ENCODE data around the gene FAM53B. TPM values are rescaled to one million over a fixed set of nuclear protein-coding genes. Genes with fewer than 3 reads are reported as not detected.

The FAM53B gene
- total RNA-seq, 1 experiment from 2014 or later = 13.7 TPM

DNA sequence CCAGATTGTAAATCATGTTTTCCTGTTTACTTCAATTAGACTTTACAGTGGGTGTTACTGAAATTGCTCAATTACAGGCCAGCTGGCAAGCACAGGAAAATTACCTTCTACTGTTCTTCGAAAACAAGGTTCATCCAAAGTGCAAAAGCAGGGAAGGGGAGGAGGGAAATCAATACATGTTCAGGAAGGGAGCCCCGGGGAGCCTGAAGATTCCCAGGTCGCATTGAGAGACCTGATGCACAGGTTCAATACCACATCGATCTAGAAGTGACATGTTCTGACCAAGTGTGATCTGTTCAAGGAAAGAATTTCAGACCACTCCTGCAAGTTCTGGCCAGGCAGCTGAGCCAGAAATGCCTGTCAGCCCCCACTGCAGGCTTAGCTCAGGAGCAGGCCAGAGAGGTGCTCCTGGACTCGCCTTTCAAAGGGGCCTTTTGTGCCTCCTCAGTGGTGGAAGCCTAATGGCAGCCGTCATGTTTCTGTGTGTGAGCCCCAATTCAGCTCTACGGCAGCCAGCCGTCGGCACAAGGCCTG lies 35.9 kb downstream of the FAM53B start:
- H3K27ac Mint-ChIP-seq (ENCODE audit: unreplicated experiment) = no peak overlapping the region
- CTCF ChIA-PET = no interaction called here
- Histone ChIP-seq H3K27me3 (replicated peaks; ENCODE audit: control insufficient read depth, insufficient read depth, low read length) (no peaks in the 10 kb centered on the region), H3K9me3 (no peaks in the 10 kb centered on the region), H3K4me3 (ENCODE audit: low read depth, low read length) (no peak overlapping the region), H3K36me3 (ENCODE audit: control insufficient read depth, insufficient read depth, low read length) (peaks cover 2% of the 10 kb centered on the region; the same call in 1 of the 2 replicates), H3K4me1 (no peaks in the 10 kb centered on the region)
- no TSS peak for BruUV-seq (replicated peaks)
- POLR2A ChIA-PET = no interaction called here
- H3K27me3 Mint-ChIP-seq (ENCODE audit: insufficient read depth, unreplicated experiment) = no peaks in the 10 kb centered on the region
- TF ChIP-seq, protein P1, sequence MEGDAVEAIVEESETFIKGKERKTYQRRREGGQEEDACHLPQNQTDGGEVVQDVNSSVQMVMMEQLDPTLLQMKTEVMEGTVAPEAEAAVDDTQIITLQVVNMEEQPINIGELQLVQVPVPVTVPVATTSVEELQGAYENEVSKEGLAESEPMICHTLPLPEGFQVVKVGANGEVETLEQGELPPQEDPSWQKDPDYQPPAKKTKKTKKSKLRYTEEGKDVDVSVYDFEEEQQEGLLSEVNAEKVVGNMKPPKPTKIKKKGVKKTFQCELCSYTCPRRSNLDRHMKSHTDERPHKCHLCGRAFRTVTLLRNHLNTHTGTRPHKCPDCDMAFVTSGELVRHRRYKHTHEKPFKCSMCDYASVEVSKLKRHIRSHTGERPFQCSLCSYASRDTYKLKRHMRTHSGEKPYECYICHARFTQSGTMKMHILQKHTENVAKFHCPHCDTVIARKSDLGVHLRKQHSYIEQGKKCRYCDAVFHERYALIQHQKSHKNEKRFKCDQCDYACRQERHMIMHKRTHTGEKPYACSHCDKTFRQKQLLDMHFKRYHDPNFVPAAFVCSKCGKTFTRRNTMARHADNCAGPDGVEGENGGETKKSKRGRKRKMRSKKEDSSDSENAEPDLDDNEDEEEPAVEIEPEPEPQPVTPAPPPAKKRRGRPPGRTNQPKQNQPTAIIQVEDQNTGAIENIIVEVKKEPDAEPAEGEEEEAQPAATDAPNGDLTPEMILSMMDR (IDR thresholded peaks at IDR 0.05; ENCODE audit: insufficient read depth in 1 of 2, low read depth in 1 of 2, low read length in 1 of 2, severe bottlenecking in 1 of 2, unreplicated experiment in 1 of 2) = no peak
- DNase-seq = no peak
- H3K9me3 Mint-ChIP-seq (ENCODE audit: unreplicated experiment) = no peaks in the 10 kb centered on the region
- intact Hi-C loops (cut with micrococcal nuclease; ENCODE audit: unreplicated experiment) = no loop called here
- H3K4me3 Mint-ChIP-seq (ENCODE audit: unreplicated experiment) = no peak overlapping the region
- peaks cover 3% of the 10 kb centered on the region for H3K4me1 Mint-ChIP-seq (ENCODE audit: low read depth, unreplicated experiment)
- no peaks in the 10 kb centered on the region for H3K36me3 Mint-ChIP-seq (ENCODE audit: insufficient read depth, unreplicated experiment)

DNA sequence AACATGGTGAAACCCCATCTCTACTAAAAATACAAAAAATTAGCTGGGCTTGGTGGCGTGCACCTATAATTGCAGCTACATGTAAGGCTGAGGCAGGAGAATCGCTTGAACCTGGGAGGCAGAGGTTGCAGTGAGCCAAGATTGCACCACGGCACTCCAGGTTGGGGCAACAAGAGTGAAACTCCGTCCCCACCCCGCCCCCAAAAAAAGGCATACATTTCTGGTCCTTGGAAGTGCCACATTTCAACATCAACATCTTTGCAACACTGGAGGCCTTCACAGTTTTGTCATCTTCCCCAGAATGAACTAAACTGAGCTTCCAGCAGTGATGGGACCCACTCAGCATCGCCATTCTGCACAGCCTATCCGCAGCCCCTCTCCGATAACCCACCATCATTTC lies 36.6 kb downstream of the FAM53B start:
- peaks cover 5% of the 10 kb centered on the region for H3K4me1 Mint-ChIP-seq (ENCODE audit: low read depth, unreplicated experiment)
- CTCF ChIA-PET = no interaction called here

DNA sequence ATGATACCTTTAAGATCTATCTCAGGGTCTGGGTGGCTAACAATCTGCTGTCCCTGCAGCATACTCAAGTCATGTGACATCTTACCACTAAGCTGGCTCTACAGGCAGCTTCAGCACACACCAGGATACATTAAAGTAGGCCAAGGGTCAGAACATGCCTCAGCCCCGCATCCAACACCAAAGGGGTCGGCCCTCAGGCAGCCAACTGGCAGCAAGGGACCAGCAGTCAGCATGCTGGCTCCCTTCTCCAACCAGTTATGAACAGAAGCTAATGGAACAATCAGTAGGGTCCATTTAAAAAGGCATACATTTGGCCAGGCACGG lies 37.1 kb downstream of the FAM53B start:
- ChIA-PET CTCF (interaction anchor here (0.6 kb wide), 1 partner anchor 1148 kb away, joined by 3 read pairs; no protein-coding TSS in a partner anchor), POLR2A (no interaction called here)
- intact Hi-C loops (cut with micrococcal nuclease; ENCODE audit: unreplicated experiment) = no loop called here
- H3K27me3 Mint-ChIP-seq (ENCODE audit: insufficient read depth, unreplicated experiment) = no peaks in the 10 kb centered on the region
- Histone ChIP-seq H3K4me3 (ENCODE audit: low read depth, low read length) (no peak overlapping the region), H3K36me3 (ENCODE audit: control insufficient read depth, insufficient read depth, low read length) (0 out of 2 replicates have a peak, but pooled peaks cover 2% of the 10 kb centered on the region), H3K27me3 (replicated peaks; ENCODE audit: control insufficient read depth, insufficient read depth, low read length) (no peaks in the 10 kb centered on the region), H3K4me1 (peaks cover 5% of the 10 kb centered on the region; the same call in 1 of the 2 replicates), H3K9me3 (no peaks in the 10 kb centered on the region)
- TF ChIP-seq, protein P1 (IDR thresholded peaks at IDR 0.05; ENCODE audit: insufficient read depth in 1 of 2, low read depth in 1 of 2, low read length in 1 of 2, severe bottlenecking in 1 of 2, unreplicated experiment in 1 of 2) = no peak
- no peaks in the 10 kb centered on the region for H3K36me3 Mint-ChIP-seq (ENCODE audit: insufficient read depth, unreplicated experiment)
- no TSS peak for BruUV-seq (replicated peaks)
- no peak for DNase-seq
- H3K4me3 Mint-ChIP-seq (ENCODE audit: unreplicated experiment) = no peak overlapping the region
- H3K4me1 Mint-ChIP-seq (ENCODE audit: low read depth, unreplicated experiment) = peaks cover 8% of the 10 kb centered on the region
- H3K27ac Mint-ChIP-seq (ENCODE audit: unreplicated experiment) = no peak overlapping the region
- H3K9me3 Mint-ChIP-seq (ENCODE audit: unreplicated experiment) = no peaks in the 10 kb centered on the region

More for the DNA sequence above, 36.6 kb downstream of the FAM53B start:
- Histone ChIP-seq H3K27me3 (replicated peaks; ENCODE audit: control insufficient read depth, insufficient read depth, low read length) (no peaks in the 10 kb centered on the region), H3K36me3 (ENCODE audit: control insufficient read depth, insufficient read depth, low read length) (peaks cover 2% of the 10 kb centered on the region; the same call in 1 of the 2 replicates), H3K4me3 (ENCODE audit: low read depth, low read length) (no peak overlapping the region), H3K9me3 (no peaks in the 10 kb centered on the region), H3K4me1 (peaks cover under 1% of the 10 kb centered on the region; the same call in 1 of the 2 replicates)
- H3K27ac Mint-ChIP-seq (ENCODE audit: unreplicated experiment) = no peak overlapping the region
- POLR2A ChIA-PET = no interaction called here
- DNase-seq = no peak
- H3K36me3 Mint-ChIP-seq (ENCODE audit: insufficient read depth, unreplicated experiment) = no peaks in the 10 kb centered on the region
- TF ChIP-seq, protein P1 (IDR thresholded peaks at IDR 0.05; ENCODE audit: insufficient read depth in 1 of 2, low read depth in 1 of 2, low read length in 1 of 2, severe bottlenecking in 1 of 2, unreplicated experiment in 1 of 2) = no peak
- H3K9me3 Mint-ChIP-seq (ENCODE audit: unreplicated experiment) = no peaks in the 10 kb centered on the region
- H3K4me3 Mint-ChIP-seq (ENCODE audit: unreplicated experiment) = no peak overlapping the region
- intact Hi-C loops (cut with micrococcal nuclease; ENCODE audit: unreplicated experiment) = no loop called here
- no peaks in the 10 kb centered on the region for H3K27me3 Mint-ChIP-seq (ENCODE audit: insufficient read depth, unreplicated experiment)
- BruUV-seq (replicated peaks) = no TSS peak
